H1 (cell line): ENCODE data around the gene KCNMA1. TPM values are rescaled to one million over a fixed set of nuclear protein-coding genes. Genes with fewer than 3 reads are reported as not detected.

Source experiments
- CTCF ChIA-PET: fragments of 300-600 bp; sonication (Branson Sonifier 250); formaldehyde crosslinking; loops from one replicate; lab custom pipeline; 2021; ENCODE audit not compliant: partially characterized antibody; lab: Charles Lee
- POLR2A ChIA-PET: fragments of 300-600 bp; sonication (Branson Sonifier 250); formaldehyde crosslinking; loops from one replicate; lab custom pipeline; 2021; ENCODE audit warnings: inconsistent platforms; ENCODE audit not compliant: partially characterized antibody; lab: Charles Lee
- DNase-seq, 2 experiments: peaks; one replicate each; pipeline versions ENCODE4 v3.0.0 to v3.0.0-alpha.2; 2010 to 2022; ENCODE audit warnings: low spot score in 2 of 2, low read depth in 1 of 2, mixed read lengths in 1 of 2
- FAIRE-seq: peaks from 2 replicates; lab custom pipeline; 2011; peaks lifted over from hg19 to GRCh38; lab: Jason Lieb, UNC
- H2AFZ ChIP-seq: 2 replicates; pipeline ENCODE4 v1.8.1; 2012; ENCODE audit warnings: low read length, inconsistent platforms
- H2AK5ac ChIP-seq: 2 replicates; pipeline ENCODE4 v1.6.1; 2013; ENCODE audit warnings: low read depth, low read length
- H2BK120ac ChIP-seq: replicated peaks from 2 replicates; pipeline ENCODE3; 2013; ENCODE audit warnings: low read depth, low read length, inconsistent platforms
- H2BK12ac ChIP-seq: 2 replicates; pipeline ENCODE4 v1.6.1; 2013; ENCODE audit warnings: low read depth, low read length
- H2BK15ac ChIP-seq: 2 replicates; pipeline ENCODE4 v1.6.1; 2013; ENCODE audit warnings: low read length
- H2BK20ac ChIP-seq: 2 replicates; pipeline ENCODE4 v1.6.1; 2013; ENCODE audit warnings: low read length
- H2BK5ac ChIP-seq: 2 replicates; pipeline ENCODE4 v1.6.1; 2013; ENCODE audit warnings: low read depth, low read length
- H3K14ac ChIP-seq: 2 replicates; pipeline ENCODE4 v1.6.1; 2013; ENCODE audit warnings: inconsistent platforms; ENCODE audit not compliant: insufficient read length
- H3K18ac ChIP-seq: 2 replicates; pipeline ENCODE4 v1.6.1; 2013; ENCODE audit warnings: low read length; ENCODE audit errors: extremely low read depth
- H3K23ac ChIP-seq: 2 replicates; pipeline ENCODE4 v1.6.1; 2013; ENCODE audit warnings: inconsistent platforms; ENCODE audit not compliant: insufficient read length
- H3K23me2 ChIP-seq: 2 replicates; pipeline ENCODE4 v1.6.1; 2013; ENCODE audit warnings: low read depth, low read length
- H3K27ac ChIP-seq: 2 replicates; pipeline ENCODE4 v1.6.1; 2011; ENCODE audit warnings: low read depth, low read length, inconsistent platforms
- H3K27me3 ChIP-seq, 4 experiments: replicated peaks in 1 of 4; 1 replicate in 1 of 4; 2 replicates in 3 of 4; pipeline versions ENCODE4 v1.6.1 to v1.8.1; 2011 to 2013; ENCODE audit warnings: low read length in 3 of 4, mild to moderate bottlenecking in 3 of 4, inconsistent platforms in 2 of 4, mixed read lengths in 2 of 4, moderate library complexity in 1 of 4; ENCODE audit not compliant: control insufficient read depth in 3 of 4, insufficient read depth in 3 of 4; ENCODE audit errors: extremely low read depth in 1 of 4
- H3K36me3 ChIP-seq, 4 experiments: 2 replicates each; pipeline versions ENCODE4 v1.6.1 to v1.8.1; 2011 to 2013; ENCODE audit warnings: mild to moderate bottlenecking in 4 of 4, low read length in 3 of 4, moderate library complexity in 2 of 4, control low read depth in 1 of 4, inconsistent platforms in 1 of 4; ENCODE audit not compliant: insufficient read depth in 4 of 4, control insufficient read depth in 2 of 4
- H3K4ac ChIP-seq: replicated peaks from 2 replicates; pipeline ENCODE3; 2013; ENCODE audit warnings: low read length, low read depth, mixed read lengths, inconsistent platforms; ENCODE audit not compliant: insufficient read length
- H3K4me1 ChIP-seq, 4 experiments: replicated peaks in 1 of 4; 1 replicate in 1 of 4; 2 replicates in 3 of 4; pipeline versions ENCODE4 v1.6.1 to v1.8.1; 2011 to 2013; ENCODE audit warnings: low read length in 3 of 4, inconsistent platforms in 2 of 4, mixed read lengths in 1 of 4; ENCODE audit not compliant: insufficient read depth in 4 of 4, control insufficient read depth in 3 of 4
- H3K4me2 ChIP-seq, 2 experiments: 2 replicates each; pipeline versions ENCODE4 v1.6.1 to v1.8.1; 2011 to 2013; ENCODE audit warnings: low read depth in 2 of 2, low read length in 2 of 2, control low read depth in 1 of 2, inconsistent platforms in 1 of 2, mild to moderate bottlenecking in 1 of 2; ENCODE audit not compliant: insufficient read depth in 1 of 2
- H3K4me3 ChIP-seq, 4 experiments: fragments of 200-600, 300-600 bp in 1 of 4; sonication (generic), shearing (Covaris generic), sonication (Bioruptor Twin) in 1 of 4; 2 replicates each; pipeline versions ENCODE4 v1.5.1 to v1.8.1; 2011 to 2016; ENCODE audit warnings: low read length in 4 of 4, low read depth in 3 of 4, control low read depth in 2 of 4, inconsistent platforms in 2 of 4, mild to moderate bottlenecking in 2 of 4, mixed read lengths in 1 of 4, moderate library complexity in 1 of 4; ENCODE audit not compliant: insufficient read depth in 2 of 4; ENCODE audit errors: extremely low read depth in 1 of 4
- H3K56ac ChIP-seq: replicated peaks from 2 replicates; pipeline ENCODE3; 2013; ENCODE audit warnings: low read depth, mild to moderate bottlenecking, mixed read lengths, low read length, inconsistent platforms; ENCODE audit not compliant: insufficient read length
- H3K79me1 ChIP-seq: 2 replicates; pipeline ENCODE4 v1.6.1; 2013; ENCODE audit warnings: low read depth, low read length, control low read depth
- H3K79me2 ChIP-seq, 2 experiments: 2 replicates each; pipeline versions ENCODE4 v1.6.1 to v1.8.1; 2012 to 2013; ENCODE audit warnings: low read length in 2 of 2, mild to moderate bottlenecking in 2 of 2, inconsistent platforms in 1 of 2; ENCODE audit not compliant: insufficient read depth in 2 of 2, control insufficient read depth in 1 of 2
- H3K9ac ChIP-seq, 4 experiments: replicated peaks in 1 of 4; 1 replicate in 1 of 4; 2 replicates in 3 of 4; pipeline versions ENCODE4 v1.6.1 to v1.8.1; 2011 to 2013; ENCODE audit warnings: low read depth in 3 of 4, low read length in 3 of 4, control low read depth in 2 of 4, mild to moderate bottlenecking in 2 of 4, moderate library complexity in 2 of 4, inconsistent platforms in 1 of 4; ENCODE audit errors: extremely low read depth in 1 of 4
- H3K9me3 ChIP-seq, 2 experiments: 2 replicates each; pipeline versions ENCODE4 v1.6.1 to v1.8.1; 2012 to 2013; ENCODE audit warnings: mild to moderate bottlenecking in 2 of 2, moderate library complexity in 2 of 2, control low read depth in 1 of 2, inconsistent platforms in 1 of 2, low read depth in 1 of 2, low read length in 1 of 2, mixed read lengths in 1 of 2; ENCODE audit not compliant: insufficient read depth in 2 of 2
- H4K20me1 ChIP-seq, 2 experiments: replicated peaks in 1 of 2; 2 replicates each; pipeline versions ENCODE3 to v1.8.1; 2011 to 2013; ENCODE audit warnings: inconsistent platforms in 2 of 2, low read length in 2 of 2, mild to moderate bottlenecking in 1 of 2; ENCODE audit not compliant: insufficient read depth in 2 of 2, control insufficient read depth in 1 of 2
- H4K5ac ChIP-seq: 2 replicates; pipeline ENCODE4 v1.6.1; 2013; ENCODE audit warnings: low read length, low read depth, mixed read lengths, inconsistent platforms; ENCODE audit not compliant: insufficient read length
- H4K8ac ChIP-seq: 2 replicates; pipeline ENCODE4 v1.8.0; 2013; ENCODE audit warnings: mild to moderate bottlenecking, moderate library complexity, low read length, inconsistent platforms; ENCODE audit not compliant: insufficient read depth; ENCODE audit errors: extremely low read depth
- H4K91ac ChIP-seq: replicated peaks from 2 replicates; pipeline ENCODE3; 2013; ENCODE audit warnings: low read length, mixed read lengths, inconsistent platforms; ENCODE audit not compliant: insufficient read length
- BRCA1 ChIP-seq: IDR thresholded peaks from 2 replicates; pipeline ENCODE4 v1.6.1; 2012; ENCODE audit warnings: low read depth, low read length, improper control_type of control experiment
- CBX5 ChIP-seq: fragments of 300-800, 300-1000 bp; sonication (generic); IDR thresholded peaks from 2 replicates; pipeline ENCODE4 v1.7.1; 2016; ENCODE audit warnings: antibody characterized with exemption, low read length, low read depth
- JUN ChIP-seq: IDR thresholded peaks from 2 replicates; pipeline ENCODE4 v1.6.1; 2011; ENCODE audit warnings: low read depth, mild to moderate bottlenecking, improper control_type of control experiment, low read length
- KDM5A ChIP-seq: fragments of 200-600 bp; IDR thresholded peaks from 2 replicates; pipeline ENCODE4 v1.7.1; 2012; ENCODE audit warnings: mild to moderate bottlenecking, low read length, inconsistent platforms, mixed read lengths
- RAD21 ChIP-seq, 2 experiments: IDR thresholded peaks in 1 of 2; conservative IDR thresholded peaks in 1 of 2; 2 replicates each; pipeline ENCODE4 v1.6.1; 2011; ENCODE audit warnings: low read depth in 2 of 2, low read length in 2 of 2, improper control_type of control experiment in 1 of 2, inconsistent platforms in 1 of 2, mild to moderate bottlenecking in 1 of 2, moderate library complexity in 1 of 2
- SRF ChIP-seq: IDR thresholded peaks from 2 replicates; pipeline ENCODE4 v1.6.1; 2011; ENCODE audit warnings: mild to moderate bottlenecking, low read depth, low read length, moderate library complexity
- YY1 ChIP-seq: IDR thresholded peaks from 2 replicates; pipeline ENCODE4 v1.6.1; 2011; ENCODE audit warnings: low read depth, mild to moderate bottlenecking, low read length
- WGBS, 2 experiments: shearing (Covaris generic) in 1 of 2; methylation state at CpG; one replicate each; pipeline versions ENCODE4 v1.1.6 to v1.1.7; 2013 to 2015; ENCODE audit warnings: low lambda C conversion rate in 2 of 2, mixed read lengths in 2 of 2, inconsistent platforms in 1 of 2, low coverage in 1 of 2, missing lambda C conversion rate in 1 of 2; ENCODE audit not compliant: insufficient replicate concordance in 2 of 2, insufficient coverage in 1 of 2, insufficient read length in 1 of 2; ENCODE audit errors: extremely low coverage in 1 of 2, missing lambda C conversion rate in 1 of 2; 5-methylcytosine and 5-hydroxymethylcytosine counted together
- polyA plus RNA-seq, 7 experiments: library from polyadenylated mRNA; depleted of rRNA in 3 of 7; stranded (reverse) in 5 of 7; unstranded in 2 of 7; fragments of >200 nt in 5 of 7; fragments of 200-250 nt in 2 of 7; gene quantifications; 1 replicate in 5 of 7; 2 replicates in 1 of 7; 4 replicates in 1 of 7; pipeline versions ENCODE4 v1.2.1 to v1.2.3, GENCODE V29; 2011 to 2013; ENCODE audit warnings: missing spikeins in 2 of 7, mixed read lengths in 2 of 7
- total RNA-seq: library from RNA; stranded (reverse); fragmentation: NEBNext Ultra II Directional; extraction: Animal tissue kit (Norgen Biotek cat#: 25700); gene quantifications from 2 replicates; pipeline ENCODE4 v1.2.1, GENCODE V29; 2021

KCNMA1 gene
- total and polyA plus RNA-seq, 2 of the 8 experiments (the other 6 are each of a cell fraction or from before 2014, with no cell fraction given): 10.2 to 11.1 TPM

GRCh38 chr10:76975126-76975525 is 662.5 kb downstream of the KCNMA1 start:
- Histone ChIP-seq H3K56ac (no peak overlapping the region), H2BK20ac (no peak overlapping the region), H4K91ac (no peak overlapping the region), H3K4me2 (no peak overlapping the region), H3K27me3 (no peaks in the 10 kb centered on the region), H2BK120ac (no peak overlapping the region), H4K20me1 (no peaks in the 10 kb centered on the region), H3K9ac (no peak overlapping the region), H3K4ac (no peak overlapping the region), H3K79me2 (no peaks in the 10 kb centered on the region), H3K14ac (no peak overlapping the region), H2AFZ (no peak overlapping the region), H4K8ac (no peak overlapping the region; the same call in 1 of the 2 replicates), H3K36me3 (no peaks in the 10 kb centered on the region), H2BK12ac (no peak overlapping the region), H3K4me3 (no peak overlapping the region), H3K79me1 (no peaks in the 10 kb centered on the region), H2BK5ac (no peak overlapping the region), H3K18ac (no peak overlapping the region), H3K4me1 (no peaks in the 10 kb centered on the region), H2BK15ac (no peak overlapping the region), H3K27ac (no peak overlapping the region), H3K23me2 (no peaks in the 10 kb centered on the region), H4K5ac (no peak overlapping the region), H2AK5ac (no peak overlapping the region), H3K23ac (no peak overlapping the region), H3K9me3 (no peaks in the 10 kb centered on the region)
- DNase-seq (no peak), FAIRE-seq (no peak)
- ChIA-PET CTCF (interaction anchor here (0.6 to 1.4 kb wide), 4 partner anchors 9 to 110 kb away, joined by 3 to 6 read pairs (median 4); no protein-coding TSS in a partner anchor), POLR2A (no interaction called here)
- 85% methylated on average over 6 of the region's 6 CpGs; no CpG with 5 or more reads in 1 of the 2 experiments for WGBS, 2 experiments
- TF ChIP-seq JUN (no peak), BRCA1 (no peak), RAD21 (IDR thresholded peaks at IDR 0.05 in 1 of 2, conservative IDR thresholded peaks at IDR 0.05 in 1 of 2; ENCODE audit: low read depth in 2 of 2, low read length in 2 of 2) (no peak), SRF (no peak), KDM5A (no peak), YY1 (no peak), CBX5 (no peak)
